GM23338 (cell line): ENCODE results near the gene FAM25A. TPM values are rescaled to one million over a fixed set of nuclear protein-coding genes. Genes with fewer than 3 reads are reported as not detected.

Source experiments
- polyA plus RNA-seq: library from polyadenylated mRNA; unstranded; fragments of >200 nt; fragmentation: Nextera tagmentation; extraction: Ambion mirVana; gene quantifications from 2 replicates; pipeline ENCODE4 v1.2.1, GENCODE V29; 2016
- small RNA-seq: library from RNA; depleted of rRNA; stranded (forward); fragments of <200 nt; gene quantifications from one replicate; pipeline ENCODE3, GENCODE V24; 2014; ENCODE audit warnings: low replicate concordance
- total RNA-seq: library from RNA; depleted of rRNA; stranded (reverse); fragments of >200 nt; shearing (Covaris generic); gene quantifications from 2 replicates; pipeline ENCODE4 v1.2.3, GENCODE V29; 2014; rRNA removed

Gene FAM25A
- total and polyA plus RNA-seq, 2 experiments from 2014 or later, result not detected

Small RNA genes lying within 50 kb of the gene (small RNA-seq; reads per million reads assigned to genes)
- gene AL136982.5 (not detected), gene BMS1P3 (not detected), gene FAM25A (not detected), gene RNU6-529P (not detected)

Other genes starting within 250 kb of the FAM25A start
- gene MMRN2, start 62.7 kb upstream of the FAM25A start, total RNA-seq, result 1.0 and 2.4 TPM in 2 replicates
- gene MMRN2, start 62.7 kb upstream of the FAM25A start, polyA plus RNA-seq, result 0.32 and 0.70 TPM in 2 replicates
- gene SNCG, start 61.7 kb upstream of the FAM25A start, total RNA-seq, result 4.0 and 9.6 TPM in 2 replicates
- gene SNCG, start 61.7 kb upstream of the FAM25A start, polyA plus RNA-seq, result 17.0 and 18.5 TPM in 2 replicates
- not detected in 2 replicates for gene ADIRF, start 51.8 kb upstream of the FAM25A start, total RNA-seq
- 0.66 and 1.7 TPM in 2 replicates for gene ADIRF, start 51.8 kb upstream of the FAM25A start, polyA plus RNA-seq
- gene GLUD1, start 74.5 kb downstream of the FAM25A start, total RNA-seq, result 140 and 144 TPM in 2 replicates
- 41.1 and 44.7 TPM in 2 replicates for gene GLUD1, start 74.5 kb downstream of the FAM25A start, polyA plus RNA-seq
- 34.2 and 34.6 TPM in 2 replicates for gene SHLD2, start 74.9 kb downstream of the FAM25A start, total RNA-seq
- gene SHLD2, start 74.9 kb downstream of the FAM25A start, polyA plus RNA-seq, result 11.3 and 13.9 TPM in 2 replicates
- gene NUTM2A, start 205.2 kb downstream of the FAM25A start, total RNA-seq, result 0.27 TPM in 1 of 2 replicates, not detected in the other
- 0.21 and 0.27 TPM in 2 replicates for gene NUTM2A, start 205.2 kb downstream of the FAM25A start, polyA plus RNA-seq